HepG2 (cell line): ENCODE measurements around the gene ATF6. TPM values are rescaled to one million over a fixed set of nuclear protein-coding genes. Genes with fewer than 3 reads are reported as not detected.
A peak's percentile ranks its signal among the peaks of the same experiment; 100 is the strongest.

ENCODE experiments used
- HIVEP1 ChIP-seq: sonication (generic); formaldehyde crosslinking; IDR thresholded peaks from 2 replicates; pipeline ENCODE4 v1.4.0; 2020; ENCODE audit warnings: mild to moderate bottlenecking, missing genetic modification reagents
- HMGXB4 ChIP-seq, 2 experiments: sonication (generic) in 1 of 2; formaldehyde crosslinking in 1 of 2; IDR thresholded peaks; 2 replicates each; pipeline versions ENCODE4 v1.4.0 to v1.6.1; 2018 to 2020; ENCODE audit warnings: missing genetic modification reagents in 2 of 2, borderline replicate concordance in 1 of 2, low read depth in 1 of 2, mild to moderate bottlenecking in 1 of 2, missing biosample characterization in 1 of 2
- HNF1B ChIP-seq: sonication (generic); formaldehyde crosslinking; IDR thresholded peaks from 2 replicates; pipeline ENCODE4 v1.5.1; 2020; ENCODE audit warnings: mild to moderate bottlenecking, moderate library complexity, missing genetic modification reagents
- IRF2 ChIP-seq: IDR thresholded peaks from 2 replicates; pipeline ENCODE4 v1.6.1; 2018; ENCODE audit warnings: missing genetic modification reagents, missing compliant biosample characterization
- MATR3 ChIP-seq: sonication (generic); formaldehyde crosslinking; IDR thresholded peaks from 2 replicates; pipeline ENCODE4 v1.4.0; 2020; ENCODE audit warnings: missing genetic modification reagents
- NCOA5 ChIP-seq: sonication (generic); formaldehyde crosslinking; IDR thresholded peaks from 2 replicates; pipeline ENCODE4 v1.4.0; 2020; ENCODE audit warnings: missing genetic modification reagents
- NFRKB ChIP-seq: fragments of 450-650 bp; IDR thresholded peaks from 2 replicates; pipeline ENCODE4 v1.6.1; 2017
- PCBP2 ChIP-seq: fragments of 200-400 bp; formaldehyde crosslinking; optimal IDR thresholded peaks from 2 replicates; pipeline ENCODE3; 2018; ENCODE audit warnings: low read length, low read depth; ENCODE audit not compliant: poor library complexity, severe bottlenecking
- RERE ChIP-seq: IDR thresholded peaks from 2 replicates; pipeline ENCODE4 v1.6.1; 2016; ENCODE audit warnings: low read depth, missing genetic modification reagents, missing compliant biosample characterization
- REXO4 ChIP-seq: sonication (generic); formaldehyde crosslinking; IDR thresholded peaks from 2 replicates; pipeline ENCODE4 v1.8.0; 2022; ENCODE audit warnings: missing genetic modification reagents, mild to moderate bottlenecking, borderline replicate concordance
- SALL1 ChIP-seq: sonication (generic); formaldehyde crosslinking; IDR thresholded peaks from 2 replicates; pipeline ENCODE4 v1.8.0; 2022; ENCODE audit warnings: mild to moderate bottlenecking, missing genetic modification reagents
- THAP7 ChIP-seq: sonication (generic); formaldehyde crosslinking; IDR thresholded peaks from 2 replicates; pipeline ENCODE4 v1.8.1; 2023; ENCODE audit warnings: mild to moderate bottlenecking, missing genetic modification reagents
- ZNF136 ChIP-seq: sonication (generic); formaldehyde crosslinking; IDR thresholded peaks from 2 replicates; pipeline ENCODE4 v1.8.1; 2022; ENCODE audit warnings: low read depth, mild to moderate bottlenecking, moderate library complexity, missing genetic modification reagents
- ZNF33A ChIP-seq: sonication (generic); formaldehyde crosslinking; IDR thresholded peaks from 2 replicates; pipeline ENCODE4 v1.5.1; 2020; ENCODE audit warnings: missing genetic modification reagents, mild to moderate bottlenecking, moderate library complexity, borderline replicate concordance
- ZNF33B ChIP-seq: sonication (generic); formaldehyde crosslinking; IDR thresholded peaks from 2 replicates; pipeline ENCODE4 v1.5.1; 2020; ENCODE audit warnings: mild to moderate bottlenecking, missing genetic modification reagents
- ZNF512 ChIP-seq: sonication (generic); formaldehyde crosslinking; IDR thresholded peaks from 2 replicates; pipeline ENCODE4 v1.4.0; 2020; ENCODE audit warnings: mild to moderate bottlenecking, missing genetic modification reagents
- ZNF652 ChIP-seq: IDR thresholded peaks from 2 replicates; pipeline ENCODE4 v1.6.1; 2016; ENCODE audit warnings: low read depth, borderline replicate concordance
- polyA plus RNA-seq, 8 experiments: library from polyadenylated mRNA; depleted of rRNA in 3 of 8; stranded (reverse) in 7 of 8; unstranded in 1 of 8; fragments of >200 nt; fragmentation: Illumina TruSeq in 4 of 8; extraction: Trizol in 4 of 8; gene quantifications; 2 replicates each; pipeline versions ENCODE4 v1.2.1 to v1.2.3, GENCODE V29; 2011 to 2016; ENCODE audit warnings: low read depth in 4 of 8, missing spikeins in 1 of 8, mixed read lengths in 1 of 8; ENCODE audit not compliant: insufficient read depth in 1 of 8
- total RNA-seq, 5 experiments: library from RNA; depleted of rRNA; stranded (reverse); fragments of >200 nt; fragmentation: Illumina TruSeq; extraction: Trizol; gene quantifications; 2 replicates each; pipeline ENCODE4 v1.2.3, GENCODE V29; 2016; ENCODE audit warnings: low read depth in 1 of 5

ATF6 gene
- total and polyA plus RNA-seq, 2 of the 13 experiments (the other 11 are each of a cell fraction or from before 2014, with no cell fraction given), result 13.2 to 14.5 TPM

GRCh38 chr1:161749509-161750407 lies 16.4 kb upstream of the ATF6 start, which contains the start of gene DUSP12 (continued):
- TF ChIP-seq ZNF33B (CRISPR knock-in tag) (no peak), PCBP2 (no peak), THAP7 (CRISPR knock-in tag) (peak; percentile 78), SALL1 (CRISPR knock-in tag) (peak; percentile 77), ZNF33A (CRISPR knock-in tag) (no peak), NFRKB (peak; percentile 85), HIVEP1 (CRISPR knock-in tag) (peak; percentile 57), NCOA5 (no peak), ZNF136 (CRISPR knock-in tag) (no peak), REXO4 (0 out of 2 replicates have a peak, but pooled peaks have one; percentile 77), IRF2 (no peak), ZNF652 (no peak), MATR3 (CRISPR knock-in tag) (no peak), HNF1B (peak; percentile 64), RERE (CRISPR knock-in tag) (0 out of 2 replicates have a peak, but pooled peaks have one; percentile 21), ZNF512 (CRISPR knock-in tag) (no peak), HMGXB4 (CRISPR knock-in tag; IDR thresholded peaks at IDR 0.05; ENCODE audit: borderline replicate concordance in 1 of 2, low read depth in 1 of 2) (peak; percentile 96 to 97)
